Suprapubic skin (tissue), 3 donors: ENCODE results near the gene MPZ.

Source experiments
- EP300 ChIP-seq: sonication (generic); formaldehyde crosslinking; IDR thresholded peaks from one replicate; pipeline ENCODE4 v1.6.1; 2017; ENCODE audit warnings: antibody characterized with exemption
- TF ChIP-seq, protein P1 (sequence below), 2 donors: fragments of 200-600 bp in 1 of 2; fragments of 450-650 bp in 1 of 2; sonication (generic) in 1 of 2; IDR thresholded peaks; one replicate each; pipeline ENCODE4 v1.5.1; 2016 to 2019; ENCODE audit warnings: antibody characterized with exemption in 2 of 2, mild to moderate bottlenecking in 1 of 2, moderate library complexity in 1 of 2

DNA sequence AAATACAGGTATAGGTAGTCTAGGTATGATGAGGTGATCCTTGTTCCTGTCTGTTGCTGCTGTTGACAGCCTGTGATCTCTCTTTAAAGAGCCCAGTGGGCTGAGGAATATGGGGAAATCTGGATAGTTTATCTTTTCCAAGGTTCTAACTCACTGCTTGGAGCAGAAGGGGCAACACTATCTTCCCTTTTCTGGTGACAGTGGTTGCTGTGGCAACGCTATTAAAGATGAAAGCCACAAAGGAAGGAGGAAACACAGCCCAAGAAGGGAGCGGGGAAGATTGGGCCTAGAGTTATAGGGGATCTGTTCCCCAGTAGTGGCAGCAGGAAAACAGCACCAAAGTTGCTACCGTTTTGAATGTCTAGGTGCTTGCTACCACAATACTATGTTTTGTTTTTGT is 42.4 kb downstream of the MPZ start:
- TF ChIP-seq, protein P1, sequence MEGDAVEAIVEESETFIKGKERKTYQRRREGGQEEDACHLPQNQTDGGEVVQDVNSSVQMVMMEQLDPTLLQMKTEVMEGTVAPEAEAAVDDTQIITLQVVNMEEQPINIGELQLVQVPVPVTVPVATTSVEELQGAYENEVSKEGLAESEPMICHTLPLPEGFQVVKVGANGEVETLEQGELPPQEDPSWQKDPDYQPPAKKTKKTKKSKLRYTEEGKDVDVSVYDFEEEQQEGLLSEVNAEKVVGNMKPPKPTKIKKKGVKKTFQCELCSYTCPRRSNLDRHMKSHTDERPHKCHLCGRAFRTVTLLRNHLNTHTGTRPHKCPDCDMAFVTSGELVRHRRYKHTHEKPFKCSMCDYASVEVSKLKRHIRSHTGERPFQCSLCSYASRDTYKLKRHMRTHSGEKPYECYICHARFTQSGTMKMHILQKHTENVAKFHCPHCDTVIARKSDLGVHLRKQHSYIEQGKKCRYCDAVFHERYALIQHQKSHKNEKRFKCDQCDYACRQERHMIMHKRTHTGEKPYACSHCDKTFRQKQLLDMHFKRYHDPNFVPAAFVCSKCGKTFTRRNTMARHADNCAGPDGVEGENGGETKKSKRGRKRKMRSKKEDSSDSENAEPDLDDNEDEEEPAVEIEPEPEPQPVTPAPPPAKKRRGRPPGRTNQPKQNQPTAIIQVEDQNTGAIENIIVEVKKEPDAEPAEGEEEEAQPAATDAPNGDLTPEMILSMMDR (IDR thresholded peaks at IDR 0.05), result no peak
- no peak for TF ChIP-seq EP300
